H9 (cell line): ENCODE measurements around the gene SH3RF3. TPM values are rescaled to one million over a fixed set of nuclear protein-coding genes. Genes with fewer than 3 reads are reported as not detected.

Source experiments
- DNase-seq: peaks from one replicate; pipeline ENCODE4 v3.0.0-alpha.2; 2017
- H2AFZ ChIP-seq: one replicate; pipeline ENCODE4 v1.6.1; 2013; ENCODE audit warnings: mild to moderate bottlenecking, low read length, control low read depth, moderate library complexity
- H2AK5ac ChIP-seq: 2 replicates; pipeline ENCODE4 v1.6.1; 2013; ENCODE audit warnings: low read length, control low read depth, mixed read lengths; ENCODE audit not compliant: insufficient read length
- H2BK120ac ChIP-seq: one replicate; pipeline ENCODE4 v1.6.1; 2013; ENCODE audit warnings: low read depth, mild to moderate bottlenecking, low read length, control low read depth, inconsistent platforms; ENCODE audit not compliant: poor library complexity, severe bottlenecking
- H2BK12ac ChIP-seq: 2 replicates; pipeline ENCODE4 v1.6.1; 2013; ENCODE audit warnings: low read length, control low read depth, mixed read lengths, low read depth; ENCODE audit not compliant: insufficient read length
- H2BK15ac ChIP-seq: 2 replicates; pipeline ENCODE4 v1.6.1; 2013; ENCODE audit warnings: low read depth, low read length, control low read depth
- H2BK20ac ChIP-seq: one replicate; pipeline ENCODE4 v1.6.1; 2013; ENCODE audit warnings: low read depth, mild to moderate bottlenecking, low read length, control low read depth, inconsistent platforms; ENCODE audit not compliant: poor library complexity, severe bottlenecking
- H2BK5ac ChIP-seq: 2 replicates; pipeline ENCODE4 v1.6.1; 2013; ENCODE audit warnings: low read length, control low read depth, mixed read lengths; ENCODE audit not compliant: insufficient read length
- H3K14ac ChIP-seq: 2 replicates; pipeline ENCODE4 v1.6.1; 2013; ENCODE audit warnings: low read length, control low read depth; ENCODE audit not compliant: insufficient read depth
- H3K18ac ChIP-seq: 2 replicates; pipeline ENCODE4 v1.6.1; 2013; ENCODE audit warnings: low read depth, mild to moderate bottlenecking, mixed read lengths, low read length, control low read depth; ENCODE audit not compliant: insufficient read length
- H3K23ac ChIP-seq: 2 replicates; pipeline ENCODE4 v1.6.1; 2013; ENCODE audit warnings: low read length, control low read depth, mixed read lengths, low read depth; ENCODE audit not compliant: insufficient read length
- H3K23me2 ChIP-seq: 2 replicates; pipeline ENCODE4 v1.6.1; 2013; ENCODE audit warnings: low read depth, mild to moderate bottlenecking, mixed read lengths, low read length, control low read depth; ENCODE audit not compliant: insufficient read length, poor library complexity, severe bottlenecking
- H3K27ac ChIP-seq: 2 replicates; pipeline ENCODE4 v1.5.1; 2013; ENCODE audit warnings: low read length, control low read depth, mixed read lengths, low read depth; ENCODE audit not compliant: insufficient read length
- H3K27me3 ChIP-seq: 2 replicates; pipeline ENCODE4 v1.6.1; 2013; ENCODE audit warnings: low read length, control low read depth, inconsistent platforms; ENCODE audit not compliant: insufficient read depth
- H3K4ac ChIP-seq: 2 replicates; pipeline ENCODE4 v1.6.1; 2013; ENCODE audit warnings: low read depth, mild to moderate bottlenecking, control low read depth, inconsistent platforms, low read length, moderate library complexity
- H3K4me1 ChIP-seq: 2 replicates; pipeline ENCODE4 v1.6.1; 2013; ENCODE audit warnings: low read length, control low read depth, inconsistent platforms; ENCODE audit not compliant: insufficient read depth
- H3K4me2 ChIP-seq: 2 replicates; pipeline ENCODE4 v1.6.1; 2013; ENCODE audit warnings: low read length, control low read depth, mixed read lengths; ENCODE audit not compliant: insufficient read length, insufficient read depth
- H3K56ac ChIP-seq: 2 replicates; pipeline ENCODE4 v1.6.1; 2013; ENCODE audit warnings: low read depth, mild to moderate bottlenecking, mixed read lengths, low read length, control low read depth; ENCODE audit not compliant: insufficient read length
- H3K79me1 ChIP-seq: 2 replicates; pipeline ENCODE4 v1.6.1; 2013; ENCODE audit warnings: low read depth, mild to moderate bottlenecking, moderate library complexity, low read length, control low read depth, inconsistent platforms; ENCODE audit not compliant: insufficient read depth, poor library complexity, severe bottlenecking
- H3K79me2 ChIP-seq: 2 replicates; pipeline ENCODE4 v1.6.1; 2013; ENCODE audit warnings: low read length, control low read depth, inconsistent platforms; ENCODE audit not compliant: insufficient read depth
- H3K9ac ChIP-seq: 2 replicates; pipeline ENCODE4 v1.6.1; 2013; ENCODE audit warnings: low read length, control low read depth, mixed read lengths; ENCODE audit not compliant: insufficient read length; ENCODE audit errors: extremely low read depth
- H3K9me3 ChIP-seq: one replicate; pipeline ENCODE4 v1.6.1; 2013; ENCODE audit warnings: low read depth, low read length, inconsistent platforms; ENCODE audit not compliant: control insufficient read depth
- H3T11ph ChIP-seq: one replicate; pipeline ENCODE4 v1.6.1; 2013; ENCODE audit warnings: mild to moderate bottlenecking, low read length, control low read depth, inconsistent platforms
- H4K20me1 ChIP-seq: one replicate; pipeline ENCODE4 v1.6.1; 2013; ENCODE audit not compliant: control insufficient read depth, insufficient read length, insufficient read depth
- H4K5ac ChIP-seq: 2 replicates; pipeline ENCODE4 v1.6.1; 2013; ENCODE audit warnings: low read depth, mild to moderate bottlenecking, mixed read lengths, low read length, control low read depth; ENCODE audit not compliant: insufficient read length
- H4K8ac ChIP-seq: replicated peaks from 2 replicates; pipeline ENCODE4 v1.6.1; 2013; ENCODE audit warnings: low read length, control low read depth, mixed read lengths, low read depth; ENCODE audit not compliant: insufficient read length
- H4K91ac ChIP-seq: 2 replicates; pipeline ENCODE4 v1.6.1; 2013; ENCODE audit warnings: low read depth, mild to moderate bottlenecking, moderate library complexity, mixed read lengths, low read length, control low read depth; ENCODE audit not compliant: insufficient read length
- H3K27ac Mint-ChIP-seq, 3 experiments: 2 replicates in 2 of 3; 3 replicates in 1 of 3; pipeline ENCODE4 v1.8.0; 2020 to 2021; ENCODE audit warnings: mixed read lengths in 3 of 3, mild to moderate bottlenecking in 1 of 3, moderate library complexity in 1 of 3
- H3K27me3 Mint-ChIP-seq: 2 replicates; pipeline ENCODE4 v1.8.0; 2021; ENCODE audit warnings: low read depth, mild to moderate bottlenecking, moderate library complexity, mixed read lengths
- H3K36me3 Mint-ChIP-seq, 3 experiments: 2 replicates in 2 of 3; 3 replicates in 1 of 3; pipeline ENCODE4 v1.8.0; 2020 to 2021; ENCODE audit warnings: low read depth in 3 of 3, mixed read lengths in 3 of 3; ENCODE audit not compliant: insufficient read depth in 1 of 3
- H3K4me1 Mint-ChIP-seq, 2 experiments: 2 replicates each; pipeline ENCODE4 v1.8.0; 2020; ENCODE audit warnings: mixed read lengths in 2 of 2
- H3K4me3 Mint-ChIP-seq, 2 experiments: 2 replicates in 1 of 2; 3 replicates in 1 of 2; pipeline ENCODE4 v1.8.0; 2020 to 2021; ENCODE audit warnings: mild to moderate bottlenecking in 2 of 2, mixed read lengths in 2 of 2, moderate library complexity in 1 of 2
- H3K9me3 Mint-ChIP-seq, 2 experiments: 2 replicates in 1 of 2; 3 replicates in 1 of 2; pipeline ENCODE4 v1.8.0; 2020; ENCODE audit warnings: mild to moderate bottlenecking in 2 of 2, mixed read lengths in 2 of 2, moderate library complexity in 1 of 2
- CTCF ChIP-seq: fragments of 200-600 bp; sonication (generic); conservative IDR thresholded peaks from 3 replicates; pipeline ENCODE4 v1.8.0; 2021; ENCODE audit warnings: antibody characterized with exemption, mild to moderate bottlenecking
- WGBS: extraction: QIAGEN DNeasy Blood & Tissue Kit; methylation state at CpG from one replicate; pipeline ENCODE4 v1.1.7; 2013; ENCODE audit warnings: missing lambda C conversion rate, low lambda C conversion rate, mixed read lengths; ENCODE audit not compliant: insufficient read length; ENCODE audit errors: extremely low coverage; 5-methylcytosine and 5-hydroxymethylcytosine counted together
- total RNA-seq: library from RNA; stranded (reverse); gene quantifications from 2 replicates; pipeline ENCODE4 v1.2.1, GENCODE V29; 2021

The SH3RF3 gene
- total RNA-seq, 1 experiment from 2014 or later = 0.46 TPM

GRCh38 chr2:109451671-109452070 is 322.7 kb downstream of the SH3RF3 start:
- Histone ChIP-seq H4K91ac (no peak overlapping the region), H2BK20ac (no peak overlapping the region), H3K14ac (no peak overlapping the region), H3K23ac (no peak overlapping the region), H3K9me3 (no peaks in the 10 kb centered on the region), H3K9ac (no peak overlapping the region), H3K4me1 (no peaks in the 10 kb centered on the region), H2AFZ (no peak overlapping the region), H2BK15ac (no peak overlapping the region), H3T11ph (no peak overlapping the region), H3K56ac (no peak overlapping the region), H3K27me3 (no peaks in the 10 kb centered on the region), H3K79me1 (no peaks in the 10 kb centered on the region), H2AK5ac (no peak overlapping the region), H2BK12ac (no peak overlapping the region), H3K23me2 (no peaks in the 10 kb centered on the region), H3K4me2 (no peak overlapping the region), H3K4ac (no peak overlapping the region), H2BK5ac (no peak overlapping the region), H3K18ac (no peak overlapping the region), H2BK120ac (no peak overlapping the region), H4K8ac (no peak overlapping the region), H3K79me2 (no peaks in the 10 kb centered on the region), H4K20me1 (no peaks in the 10 kb centered on the region), H3K27ac (no peak overlapping the region), H4K5ac (no peak overlapping the region)
- no CpG with 5 or more reads among the region's 6 CpGs for WGBS
- Mint-ChIP-seq H3K36me3 (no peaks in the 10 kb centered on the region), H3K9me3 (no peaks in the 10 kb centered on the region), H3K27ac (peak overlapping the region in 1 of 3 experiments; percentile 29; a peak in 1 of 7 replicates), H3K27me3 (no peaks in the 10 kb centered on the region), H3K4me1 (no peaks in the 10 kb centered on the region), H3K4me3 (no peak overlapping the region)
- no peak for DNase-seq
- no peak for TF ChIP-seq CTCF
